ENCODE results near the gene PID1.
"Not testable (repeated sequence)": the region's sequence is repeated elsewhere in the genome, so short reads cannot be mapped to it uniquely, and the experiment has no call there.

Gene PID1

DNA sequence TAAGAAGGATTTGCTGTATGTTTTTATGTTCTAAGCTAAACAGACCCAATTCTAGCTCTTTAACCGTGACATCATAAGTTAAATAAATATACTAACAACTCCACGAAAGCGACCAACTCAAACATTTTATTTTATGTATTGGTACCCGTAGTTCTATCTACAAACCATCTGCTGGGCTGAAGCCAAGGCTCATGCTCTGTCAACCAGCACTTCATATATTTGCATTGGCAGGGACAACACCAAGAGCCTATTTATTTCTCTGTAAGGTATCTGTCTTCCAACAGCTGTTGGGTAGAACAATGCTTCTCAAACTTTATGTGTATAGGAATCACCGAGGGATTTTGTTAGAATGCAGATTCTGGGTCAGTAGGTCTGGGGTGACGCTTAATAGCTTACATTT lies 64.5 kb downstream of the PID1 start:
- DNase-seq, result peak; percentile 77 to 87

- no peak for DNase-seq
Observed at GRCh38 chr2:229205704-229206103, 65.4 kb downstream of the PID1 start.

GRCh38 chr2:229202646-229203045 lies 68.4 kb downstream of the PID1 start:
- DNase-seq, result no peak

DNA sequence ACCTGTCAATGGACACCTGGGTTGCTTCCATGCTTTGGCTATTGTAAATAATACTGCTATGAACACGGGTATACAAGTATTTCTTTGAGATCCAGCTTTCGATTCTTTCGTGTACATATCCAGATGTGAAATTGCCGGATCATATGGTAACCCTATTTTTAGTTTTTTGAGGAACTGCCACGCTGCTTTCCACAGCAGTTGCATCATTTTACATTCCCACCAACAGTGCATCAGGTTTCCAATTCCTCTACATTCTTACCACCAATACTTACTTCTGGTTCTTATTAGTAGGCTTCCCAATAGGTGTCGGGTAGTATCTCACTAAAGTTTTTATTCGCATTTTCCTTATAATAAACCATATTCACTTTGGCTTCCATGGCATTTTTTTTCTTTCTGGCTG lies 69.6 kb downstream of the PID1 start:
- no peak for DNase-seq

GRCh38 chr2:229199267-229199666 lies 71.8 kb downstream of the PID1 start:
- DNase-seq, result no peak

GRCh38 chr2:229196448-229196847 lies 74.6 kb downstream of the PID1 start:
- DNase-seq, result no peak

GRCh38 chr2:229195346-229195947 lies 75.6 kb downstream of the PID1 start:
- DNase-seq, result no peak

- DNase-seq, result no peak
Observed at GRCh38 chr2:229193281-229193680, 77.8 kb downstream of the PID1 start.

GRCh38 chr2:229191413-229191812 lies 79.7 kb downstream of the PID1 start:
- DNase-seq, result no peak

DNA sequence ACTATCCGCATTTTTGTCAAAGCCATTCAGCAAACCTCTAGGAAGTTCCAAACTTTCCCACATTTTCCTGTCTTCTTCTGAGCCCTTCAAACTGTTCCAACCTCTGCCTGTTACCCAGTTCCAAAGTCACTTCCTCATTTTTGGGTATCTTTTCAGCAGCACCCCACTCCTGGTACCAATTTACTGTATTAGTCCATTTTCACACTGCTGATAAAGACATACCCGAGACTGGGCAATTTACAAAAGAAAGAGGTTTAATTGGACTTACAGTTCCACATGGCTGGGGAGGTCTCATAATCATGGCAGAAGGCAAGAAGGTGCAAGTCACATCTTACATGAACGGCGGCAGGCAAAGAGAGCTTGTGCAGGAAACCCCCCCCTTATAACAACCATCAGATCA lies 84.0 kb downstream of the PID1 start:
- DNase-seq, result not testable (repeated sequence)

DNA sequence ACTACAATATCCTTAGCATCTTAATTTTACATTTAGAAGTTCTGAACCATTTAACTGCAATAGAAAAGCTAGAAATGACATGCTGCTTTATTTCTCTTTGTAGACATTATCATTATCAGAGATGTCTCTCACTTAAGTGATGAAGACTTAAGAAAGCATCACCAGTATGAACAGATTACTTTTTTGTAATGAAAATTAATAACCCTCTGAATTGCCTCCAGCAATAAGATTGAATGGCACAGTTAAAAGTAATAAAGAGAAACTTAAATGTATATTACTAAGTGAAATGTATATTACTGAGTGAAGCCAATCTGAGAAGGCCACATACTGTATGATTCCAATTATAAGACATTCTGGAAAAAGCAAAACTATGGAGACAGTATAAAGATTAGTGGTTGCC lies 89.4 kb downstream of the PID1 start:
- DNase-seq, result no peak

- no peak for DNase-seq
Observed at GRCh38 chr2:229180658-229181057, 90.4 kb downstream of the PID1 start.

- peak; percentile 60 to 69 for DNase-seq
Observed at GRCh38 chr2:229179628-229180027, 91.5 kb downstream of the PID1 start.

DNA sequence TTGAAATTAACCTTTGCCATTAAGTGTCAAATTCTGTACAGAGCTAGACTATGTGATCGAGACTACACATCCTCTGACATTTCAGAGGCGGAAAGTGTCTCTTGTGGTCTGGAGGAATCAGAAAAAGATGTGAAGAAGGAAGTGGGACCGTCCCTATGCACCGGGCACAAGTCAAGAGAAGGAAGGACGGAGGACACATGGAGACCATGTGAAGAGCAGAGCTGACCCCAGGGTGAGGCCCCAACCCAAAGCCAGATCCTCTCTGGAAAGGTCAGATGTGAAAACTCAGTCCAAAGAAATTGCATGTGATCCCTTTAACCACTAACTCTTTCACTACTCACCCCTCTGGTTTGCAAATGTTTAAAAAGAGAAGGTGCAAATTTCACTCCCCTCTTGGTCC lies 92.4 kb downstream of the PID1 start:
- DNase-seq, result no peak

- no peak for DNase-seq
Observed at GRCh38 chr2:229178117-229178516, 93.0 kb downstream of the PID1 start.

DNA sequence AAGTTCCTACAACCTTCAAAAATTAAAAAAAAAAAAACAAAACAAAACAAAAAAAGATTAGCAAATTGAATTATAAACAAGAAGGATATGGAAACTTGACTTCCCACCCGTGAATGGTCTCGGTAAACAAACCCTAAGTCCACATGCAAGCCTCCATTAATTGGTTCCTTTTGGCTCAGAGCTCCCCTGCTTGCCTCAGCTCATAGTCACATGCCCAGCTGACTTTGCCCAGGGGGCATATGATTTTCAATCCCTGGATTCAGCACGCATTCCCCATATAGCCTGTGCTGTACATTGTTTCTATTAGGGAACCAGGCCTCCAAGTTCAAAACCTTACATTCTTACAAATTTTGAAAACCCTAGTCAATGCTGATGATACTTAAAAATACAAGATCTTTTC lies 95.0 kb downstream of the PID1 start:
- DNase-seq, result no peak

GRCh38 chr2:229175497-229175863 lies 95.6 kb downstream of the PID1 start:
- DNase-seq, result no peak

DNA sequence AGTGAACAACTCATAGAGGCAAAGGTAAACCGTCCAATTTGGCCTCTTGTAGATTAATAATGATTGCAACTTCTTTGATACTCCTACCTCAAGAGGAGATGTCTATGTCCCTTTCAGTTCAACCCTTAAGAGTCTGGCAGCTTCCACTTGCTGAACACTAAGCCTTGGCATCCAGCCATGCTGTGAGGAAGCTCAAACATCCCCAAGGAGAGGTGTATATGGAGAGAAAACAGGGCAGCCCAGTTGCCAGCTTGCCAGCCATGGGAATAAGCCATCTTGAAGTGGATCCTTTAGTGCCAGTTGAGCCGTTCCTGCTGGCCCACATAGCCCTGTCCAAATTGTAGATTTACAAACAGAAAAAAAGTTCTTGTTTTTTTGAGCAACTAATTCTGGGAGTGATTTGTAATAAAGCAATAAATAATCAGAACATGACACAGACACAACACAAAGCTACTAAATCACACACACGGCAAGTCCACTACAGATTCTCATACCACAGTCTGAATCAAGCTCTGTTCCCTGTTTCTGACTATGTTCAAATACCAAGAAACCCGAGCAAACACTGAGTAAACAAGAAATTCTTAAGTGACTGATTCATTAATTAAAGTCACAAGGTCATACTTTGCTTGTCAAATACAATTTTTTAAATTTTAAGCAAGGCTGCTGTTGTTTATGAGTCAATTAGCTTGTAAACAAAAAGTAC lies 96.1 kb downstream of the PID1 start:
- no peak for DNase-seq

DNA sequence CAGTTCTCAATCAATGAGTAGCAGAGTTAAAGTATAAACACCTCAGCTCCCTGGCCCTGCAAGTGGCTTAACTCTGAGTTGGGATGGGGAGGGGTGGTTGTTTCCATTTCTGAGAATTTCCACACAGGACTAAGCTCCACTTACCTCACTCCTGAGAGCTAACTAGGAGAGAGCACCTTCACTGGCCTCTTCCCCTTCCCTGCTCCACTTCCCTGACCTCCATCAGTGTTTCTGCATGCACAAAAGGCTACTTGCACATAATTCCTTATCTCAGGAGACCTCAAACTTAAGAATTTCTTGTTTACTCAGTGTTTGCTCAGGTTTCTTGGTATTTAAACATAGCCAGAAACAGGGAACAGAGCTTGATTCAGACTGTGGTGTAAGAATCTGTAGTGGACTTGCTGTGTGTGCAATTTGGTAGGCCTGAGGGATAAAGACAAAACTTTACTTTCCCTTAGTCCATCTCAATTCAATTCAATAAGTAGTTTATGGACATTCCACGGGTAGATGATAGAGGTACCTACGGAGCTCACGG lies 97.2 kb downstream of the PID1 start:
- no peak for DNase-seq

GRCh38 chr2:229170916-229171315 lies 100.2 kb downstream of the PID1 start:
- DNase-seq, result no peak

DNA sequence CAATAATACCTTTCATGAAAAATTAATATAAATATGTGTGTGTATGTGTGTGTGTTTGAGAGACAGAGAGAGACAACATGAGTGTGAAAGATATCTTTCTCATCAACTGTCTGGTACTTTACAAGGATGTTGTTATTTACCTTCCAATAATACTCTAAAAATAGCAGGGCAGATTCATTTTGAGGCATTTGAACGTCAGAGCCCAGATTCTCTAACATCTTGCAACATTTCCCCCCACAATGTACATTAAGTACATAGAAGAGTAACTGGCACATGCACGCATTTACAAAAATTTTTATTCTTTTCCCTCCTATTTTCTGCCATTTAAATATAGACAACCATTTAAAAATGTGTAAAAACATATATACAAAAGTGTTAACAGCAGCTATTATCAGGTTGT lies 100.9 kb downstream of the PID1 start:
- DNase-seq, result no peak

- DNase-seq, result no peak
Observed at GRCh38 chr2:229169751-229170150, 101.3 kb downstream of the PID1 start.

DNA sequence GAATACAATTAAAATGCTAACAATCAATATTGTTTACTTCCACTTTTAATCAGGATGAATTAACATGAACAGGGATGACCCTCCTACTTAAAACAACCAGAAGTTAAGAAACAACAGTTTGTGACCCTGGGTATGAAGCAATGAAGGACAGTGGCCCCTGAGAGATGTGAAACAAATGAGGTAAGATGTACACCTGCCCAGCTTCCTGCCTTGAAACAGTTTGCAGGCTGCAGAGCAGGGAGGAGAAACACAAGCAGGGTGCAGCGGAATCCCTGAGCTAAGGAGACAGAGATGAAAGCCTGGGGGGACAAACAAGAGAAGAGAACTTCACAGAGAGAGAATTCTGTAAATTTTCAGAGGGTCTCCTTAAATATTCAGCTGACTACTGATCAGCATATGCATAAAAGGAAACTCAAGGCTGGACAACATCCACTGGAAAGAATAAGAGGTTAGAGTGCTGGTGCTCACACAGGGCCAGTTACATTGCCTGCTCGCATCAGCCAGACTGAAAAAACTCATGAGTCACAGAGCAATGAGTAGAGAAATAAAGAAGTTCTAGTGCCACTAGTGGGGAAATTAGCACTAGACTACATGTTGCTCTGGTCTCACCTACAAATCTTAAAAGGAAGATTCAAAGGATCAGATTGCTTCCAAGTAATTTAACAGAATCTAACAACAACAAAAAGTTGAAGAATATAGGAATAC lies 106.4 kb downstream of the PID1 start:
- DNase-seq, result peak; percentile 18 to 29

DNA sequence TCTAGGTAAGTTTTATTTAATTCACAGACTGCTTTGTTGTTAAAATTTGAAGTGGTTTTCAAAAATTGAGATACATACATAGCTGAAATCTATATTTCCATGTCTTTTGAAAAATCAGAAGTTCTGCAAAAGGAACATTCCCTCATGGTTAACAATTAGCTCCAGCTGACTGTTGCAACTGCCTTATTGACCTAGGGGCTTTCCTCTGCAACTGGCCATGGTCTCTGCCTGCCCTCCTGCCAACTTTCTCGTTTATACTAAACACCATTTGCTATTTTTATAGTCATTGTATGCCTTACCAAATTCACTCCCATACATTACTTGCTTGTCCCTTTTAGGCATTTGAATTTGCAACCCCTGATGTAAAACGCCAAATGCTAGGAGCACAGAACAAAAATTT lies 107.2 kb downstream of the PID1 start:
- no peak for DNase-seq
